Subcutaneous abdominal adipose tissue (tissue), 5 donors: ENCODE results near the gene DUSP10.

Source experiments
- H3K27ac ChIP-seq: one replicate; pipeline ENCODE4 v1.7.0; 2013; ENCODE audit warnings: low read depth, mild to moderate bottlenecking, inconsistent platforms, low read length, moderate library complexity
- H3K27me3 ChIP-seq, 5 donors: one replicate each; pipeline ENCODE4 v1.7.0; 2013; ENCODE audit warnings: low read length in 5 of 5, inconsistent platforms in 1 of 5; ENCODE audit not compliant: control insufficient read depth in 5 of 5, insufficient read depth in 4 of 5
- H3K36me3 ChIP-seq, 5 donors: one replicate each; pipeline ENCODE4 v1.7.0; 2013; ENCODE audit warnings: low read length in 5 of 5; ENCODE audit not compliant: control insufficient read depth in 5 of 5, insufficient read depth in 5 of 5
- H3K4me1 ChIP-seq, 5 donors: one replicate each; pipeline ENCODE4 v1.7.0; 2013; ENCODE audit warnings: low read length in 5 of 5, mild to moderate bottlenecking in 3 of 5, moderate library complexity in 1 of 5; ENCODE audit not compliant: control insufficient read depth in 5 of 5, insufficient read depth in 5 of 5
- H3K4me3 ChIP-seq, 5 donors: one replicate each; pipeline ENCODE4 v1.7.0; 2013; ENCODE audit warnings: low read length in 5 of 5, low read depth in 1 of 5
- H3K9ac ChIP-seq, 5 donors: one replicate each; pipeline ENCODE4 v1.7.0; 2013; ENCODE audit warnings: low read length in 5 of 5, mild to moderate bottlenecking in 4 of 5, moderate library complexity in 3 of 5
- H3K9me3 ChIP-seq, 5 donors: one replicate each; pipeline ENCODE4 v1.7.0; 2013; ENCODE audit warnings: low read length in 5 of 5; ENCODE audit not compliant: control insufficient read depth in 5 of 5
- donor health status: healthy.
- donor health status: healthy.
- donor health status: healthy.
- donor health status: healthy.
- donor health status: healthy.

DUSP10 gene

GRCh38 chr1:221667504-221667903 lies 74.4 kb downstream of the DUSP10 start:
- Histone ChIP-seq H3K9ac (no peak overlapping the region), H3K9me3 (no peaks in the 10 kb centered on the region), H3K27ac (no peak overlapping the region)

GRCh38 chr1:221664253-221664652 lies 77.6 kb downstream of the DUSP10 start:
- Histone ChIP-seq H3K27me3 (no peaks in the 10 kb centered on the region), H3K9me3 (no peaks in the 10 kb centered on the region), H3K36me3 (no peaks in the 10 kb centered on the region), H3K9ac (no peak overlapping the region), H3K4me3 (no peak overlapping the region), H3K27ac (no peak overlapping the region), H3K4me1 (peaks cover 0 to 5% (median 0%) of the 10 kb centered on the region in 5 donors)

More at GRCh38 chr1:221667504-221667903, 74.4 kb downstream of the DUSP10 start:
- Histone ChIP-seq H3K36me3 (no peaks in the 10 kb centered on the region), H3K4me1 (peaks cover 0 to 5% (median 0%) of the 10 kb centered on the region in 5 donors), H3K27me3 (no peaks in the 10 kb centered on the region), H3K4me3 (no peak overlapping the region)

GRCh38 chr1:221663321-221663720 lies 78.6 kb downstream of the DUSP10 start:
- Histone ChIP-seq H3K9ac (no peak overlapping the region), H3K27me3 (no peaks in the 10 kb centered on the region), H3K4me1 (peaks cover 0 to 5% (median 0%) of the 10 kb centered on the region in 5 donors), H3K9me3 (no peaks in the 10 kb centered on the region), H3K36me3 (no peaks in the 10 kb centered on the region), H3K4me3 (no peak overlapping the region), H3K27ac (no peak overlapping the region)

- Histone ChIP-seq H3K27me3 (no peaks in the 10 kb centered on the region), H3K9me3 (no peaks in the 10 kb centered on the region), H3K36me3 (no peaks in the 10 kb centered on the region), H3K4me1 (no peaks in the 10 kb centered on the region), H3K27ac (no peak overlapping the region), H3K4me3 (no peak overlapping the region), H3K9ac (no peak overlapping the region)
These were observed 86.1 kb downstream of the DUSP10 start for GRCh38 chr1:221655766-221656305.
